GM19193 (cell line): ENCODE data around the gene SCUBE1.

Experiments
- POLR2A ChIP-seq: IDR thresholded peaks from 4 replicates; pipeline ENCODE4 v1.6.1; 2011; ENCODE audit not compliant: insufficient read depth, insufficient read length; ENCODE audit errors: extremely low read depth

SCUBE1 gene

DNA sequence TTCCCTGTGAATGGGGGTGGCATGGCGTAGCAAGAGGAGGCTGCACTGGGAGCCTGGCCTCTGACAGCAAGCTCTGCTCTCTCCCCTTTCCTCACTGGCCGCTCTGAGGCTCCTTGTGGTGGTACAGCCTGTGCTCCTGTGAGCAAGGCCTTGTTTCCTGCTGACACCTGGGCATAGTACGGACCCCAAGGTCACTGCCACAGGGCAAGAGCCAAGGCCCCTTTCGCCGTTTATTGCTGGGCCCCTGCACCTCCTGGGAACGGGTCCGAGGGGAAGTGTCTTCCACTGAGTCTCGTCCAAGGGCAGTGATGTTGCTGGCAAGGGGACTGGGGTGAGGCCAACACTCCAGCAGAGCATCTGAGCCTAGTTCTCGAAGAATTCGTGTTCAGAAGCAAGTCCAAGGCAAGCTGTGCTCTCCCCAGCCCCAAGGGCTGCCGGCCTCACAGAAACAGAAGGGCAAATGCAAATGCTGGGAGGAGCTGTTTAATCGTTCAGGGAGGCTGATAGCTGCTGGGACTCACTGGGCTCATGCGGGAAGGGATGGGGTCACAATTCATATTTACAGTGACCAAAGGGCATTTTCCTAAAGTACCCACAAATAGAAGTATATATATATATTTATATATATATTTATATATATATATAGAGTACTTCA is 140.3 kb downstream of the SCUBE1 start:
- no peak for TF ChIP-seq POLR2A

- no peak for TF ChIP-seq POLR2A
Measured at GRCh38 chr22:43202326-43202725, 140.8 kb downstream of the SCUBE1 start.

DNA sequence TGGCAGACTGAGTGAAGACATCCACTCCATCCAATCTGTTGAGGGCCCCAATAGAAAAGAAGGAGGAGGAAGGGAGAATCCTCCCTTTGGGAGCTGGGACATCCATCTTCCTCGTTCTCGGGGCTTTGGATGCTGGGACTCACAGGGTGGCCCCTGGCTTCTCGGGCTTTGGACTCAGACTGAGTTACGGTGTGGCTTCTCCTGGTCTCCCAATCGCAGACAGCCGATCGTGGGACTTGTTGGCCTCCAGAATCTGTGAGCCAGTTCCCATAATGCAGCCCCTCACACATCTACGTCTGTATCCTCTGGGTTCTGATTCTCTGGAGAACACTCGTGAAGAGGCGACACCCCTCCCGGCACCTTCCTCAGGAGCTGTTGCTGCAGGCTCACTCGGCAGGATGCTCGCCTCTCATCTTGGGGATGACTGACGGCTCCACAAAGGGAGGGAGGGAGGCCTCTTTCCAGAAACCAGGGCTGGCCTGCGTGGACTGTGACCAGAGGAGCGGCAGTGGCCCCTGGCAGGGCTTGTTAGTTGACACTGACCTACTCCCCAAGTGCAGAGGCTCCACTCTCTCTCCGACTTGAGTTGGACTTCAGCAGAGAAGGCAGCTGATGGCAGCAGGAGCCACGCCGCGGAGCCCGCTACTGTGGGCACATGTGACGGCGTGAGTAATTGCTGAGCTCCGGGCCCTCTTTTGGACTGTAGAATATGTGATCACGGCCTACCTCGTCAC is 141.5 kb downstream of the SCUBE1 start:
- TF ChIP-seq POLR2A = no peak

DNA sequence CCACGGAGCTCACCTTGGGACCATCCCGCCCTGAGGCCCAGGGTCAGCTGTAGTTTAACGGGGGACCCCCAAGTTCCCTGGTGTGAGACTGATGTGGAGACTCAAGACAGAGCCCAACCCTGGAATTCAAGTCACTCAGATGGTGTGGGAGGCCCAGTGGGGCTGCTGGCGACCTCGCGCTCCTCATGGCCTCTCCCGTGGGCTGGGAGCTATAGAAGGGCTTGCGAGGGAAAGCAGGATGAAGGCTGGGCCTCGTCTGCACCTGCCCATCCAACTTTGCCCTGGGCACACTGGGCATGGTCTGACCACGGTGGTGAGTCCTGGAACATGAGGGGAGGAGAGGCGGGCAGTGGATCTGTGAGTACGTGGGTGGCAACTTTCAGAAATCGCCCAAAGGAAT is 142.6 kb downstream of the SCUBE1 start:
- TF ChIP-seq POLR2A = no peak

- TF ChIP-seq POLR2A = no peak
Measured at GRCh38 chr22:43200031-43200430, 143.1 kb downstream of the SCUBE1 start.

- TF ChIP-seq POLR2A = no peak
Measured at GRCh38 chr22:43199541-43199940, 143.6 kb downstream of the SCUBE1 start.

GRCh38 chr22:43198936-43199335 is 144.2 kb downstream of the SCUBE1 start:
- TF ChIP-seq POLR2A = no peak

DNA sequence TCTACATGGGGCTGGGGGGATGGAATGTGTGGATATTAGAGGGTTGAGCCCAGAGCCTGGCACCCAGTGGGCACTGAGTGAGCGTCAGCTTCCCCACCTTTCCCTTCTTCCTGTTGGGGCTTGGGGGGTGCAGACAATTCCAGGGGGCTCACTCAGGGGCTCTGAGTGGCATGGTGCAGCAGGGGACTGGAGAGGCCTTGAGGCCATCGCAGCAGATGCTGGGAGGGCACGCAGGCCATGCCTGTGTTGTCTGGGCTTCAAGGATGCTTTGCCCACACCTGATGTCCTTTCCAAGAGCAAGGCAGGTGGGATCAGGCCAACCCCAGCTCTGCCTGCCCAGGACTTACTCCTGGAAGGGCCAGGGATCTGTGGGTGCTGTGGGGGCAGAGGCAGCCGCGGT is 145.0 kb downstream of the SCUBE1 start:
- no peak for TF ChIP-seq POLR2A

DNA sequence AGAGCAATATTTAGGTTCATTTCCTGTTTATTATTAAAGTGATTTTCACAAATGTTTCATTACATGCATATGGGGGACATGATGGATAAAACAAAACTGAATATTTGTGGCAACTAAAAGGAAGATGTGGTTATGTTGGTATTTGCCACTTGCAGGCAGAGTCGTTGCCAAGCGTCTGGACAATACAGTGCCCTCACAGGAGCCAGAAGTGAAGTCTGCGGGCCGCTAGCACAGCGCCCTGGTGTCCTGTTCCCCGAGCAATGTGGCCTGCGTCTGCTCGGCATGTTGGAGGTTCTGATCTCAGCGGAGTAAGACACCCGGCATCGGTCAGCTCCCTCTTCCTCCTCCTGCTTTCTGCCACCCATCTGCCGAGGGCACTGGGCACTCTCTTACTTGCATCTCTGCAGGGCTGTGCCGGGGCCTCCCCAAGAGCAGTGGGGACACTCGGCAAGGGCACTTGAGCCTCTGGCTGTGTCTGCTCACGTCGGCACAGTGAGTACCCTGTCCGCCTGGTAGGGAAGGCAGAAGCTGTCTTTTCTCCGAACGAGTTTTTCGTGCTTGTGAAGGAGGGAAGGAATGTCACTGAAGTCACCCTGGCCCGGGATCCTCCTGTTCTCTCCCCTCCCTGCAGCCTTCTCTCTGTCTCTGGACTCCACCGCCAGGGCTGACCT is 145.8 kb downstream of the SCUBE1 start:
- TF ChIP-seq POLR2A = no peak

GRCh38 chr22:43191831-43192230 is 151.3 kb downstream of the SCUBE1 start:
- no peak for TF ChIP-seq POLR2A

GRCh38 chr22:43188829-43189545 is 154.2 kb downstream of the SCUBE1 start:
- TF ChIP-seq POLR2A = no peak

GRCh38 chr22:43187171-43188099 is 155.7 kb downstream of the SCUBE1 start:
- TF ChIP-seq POLR2A = peak; percentile 95

DNA sequence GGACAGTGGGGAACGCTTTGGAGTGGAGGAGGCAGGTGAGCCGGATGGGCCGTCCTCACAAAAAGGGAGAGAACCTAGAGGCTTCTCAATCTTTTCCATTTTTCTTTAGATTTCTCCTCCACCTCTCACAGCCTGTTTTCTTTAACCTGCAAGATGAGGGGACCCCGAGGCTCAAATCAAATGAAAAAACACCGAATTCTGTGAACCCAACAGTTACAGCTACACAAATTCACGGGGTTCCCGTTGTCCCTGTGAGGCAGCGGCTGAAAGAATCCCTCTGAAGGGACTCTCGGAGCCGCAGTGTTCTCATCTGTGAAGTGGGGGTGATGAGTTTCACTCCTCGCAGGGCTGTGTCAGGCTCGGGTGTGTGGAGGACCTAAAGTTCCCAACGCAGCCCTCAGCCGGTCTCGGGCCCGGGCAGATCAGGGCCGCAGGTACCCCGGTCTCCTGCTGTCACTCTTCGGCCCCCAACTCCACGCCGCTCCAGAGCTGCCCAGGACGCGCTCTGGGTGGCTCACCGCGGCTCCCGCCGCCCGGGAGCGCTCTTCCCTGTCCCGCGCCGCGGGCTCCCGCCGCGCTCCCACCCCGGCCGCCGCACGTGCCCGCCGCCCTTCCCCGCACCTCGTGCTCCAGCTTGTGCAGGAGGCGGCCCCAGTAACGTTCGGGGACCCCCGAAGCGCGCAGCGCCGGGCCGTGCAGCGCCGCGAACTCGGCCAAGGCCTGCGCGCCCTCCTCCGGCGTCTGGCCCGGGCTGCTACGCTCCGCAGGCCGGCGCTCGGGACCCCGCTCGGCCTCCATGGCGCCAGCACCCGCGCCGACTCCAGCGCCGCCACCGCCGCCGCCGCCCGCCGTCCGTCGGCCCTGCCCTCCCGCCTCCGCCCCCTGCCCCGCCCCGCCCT is 156.7 kb downstream of the SCUBE1 start, which contains the start of gene TTLL12:
TSS of gene TTLL12 (minus strand) at position 863 of the 899 bp plus-strand sequence. CDS start at position 798, 65 bp downstream.
- TF ChIP-seq POLR2A = peak; percentile 76

GRCh38 chr22:43185860-43186261 is 157.3 kb downstream of the SCUBE1 start:
- TF ChIP-seq POLR2A = no peak
